ENCODE results near the gene DTNBP1.

Gene DTNBP1

GRCh38 chr6:15493437-15494168 is 169.2 kb downstream of the DTNBP1 start:
- TF ChIP-seq, protein P1, sequence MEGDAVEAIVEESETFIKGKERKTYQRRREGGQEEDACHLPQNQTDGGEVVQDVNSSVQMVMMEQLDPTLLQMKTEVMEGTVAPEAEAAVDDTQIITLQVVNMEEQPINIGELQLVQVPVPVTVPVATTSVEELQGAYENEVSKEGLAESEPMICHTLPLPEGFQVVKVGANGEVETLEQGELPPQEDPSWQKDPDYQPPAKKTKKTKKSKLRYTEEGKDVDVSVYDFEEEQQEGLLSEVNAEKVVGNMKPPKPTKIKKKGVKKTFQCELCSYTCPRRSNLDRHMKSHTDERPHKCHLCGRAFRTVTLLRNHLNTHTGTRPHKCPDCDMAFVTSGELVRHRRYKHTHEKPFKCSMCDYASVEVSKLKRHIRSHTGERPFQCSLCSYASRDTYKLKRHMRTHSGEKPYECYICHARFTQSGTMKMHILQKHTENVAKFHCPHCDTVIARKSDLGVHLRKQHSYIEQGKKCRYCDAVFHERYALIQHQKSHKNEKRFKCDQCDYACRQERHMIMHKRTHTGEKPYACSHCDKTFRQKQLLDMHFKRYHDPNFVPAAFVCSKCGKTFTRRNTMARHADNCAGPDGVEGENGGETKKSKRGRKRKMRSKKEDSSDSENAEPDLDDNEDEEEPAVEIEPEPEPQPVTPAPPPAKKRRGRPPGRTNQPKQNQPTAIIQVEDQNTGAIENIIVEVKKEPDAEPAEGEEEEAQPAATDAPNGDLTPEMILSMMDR (IDR thresholded peaks at IDR 0.05) = no peak
- Histone ChIP-seq H3K36me3 (peaks cover 51% of the 10 kb centered on the region), H3K9me3 (no peaks in the 10 kb centered on the region), H3K27ac (no peak overlapping the region), H3K4me1 (ENCODE audit: control insufficient read depth in 1 of 2, insufficient read depth in 1 of 2, low read depth in 1 of 2, low read length in 1 of 2) (peaks cover 4 to 17% of the 10 kb centered on the region in 2 experiments), H3K4me3 (ENCODE audit: low read depth in 1 of 2, low read length in 1 of 2) (no peak overlapping the region), H3K27me3 (no peaks in the 10 kb centered on the region)

DNA sequence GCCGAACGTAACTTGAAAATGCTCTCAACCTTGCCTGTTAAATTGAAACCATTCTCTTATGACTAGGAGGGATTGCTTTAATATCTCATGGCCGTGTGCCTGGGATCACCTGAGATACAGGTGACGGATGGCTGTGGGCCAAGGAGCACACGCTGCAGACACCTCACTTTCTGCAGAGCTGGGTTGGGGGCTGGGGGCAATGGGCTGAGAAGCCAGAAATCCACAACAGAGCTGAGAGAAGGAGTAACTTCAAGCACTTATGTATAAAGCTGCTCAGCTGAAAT is 170.9 kb downstream of the DTNBP1 start:
- Histone ChIP-seq H3K4me3 (ENCODE audit: low read depth in 1 of 2, low read length in 1 of 2) (no peak overlapping the region), H3K27me3 (no peaks in the 10 kb centered on the region), H3K36me3 (peaks cover 59% of the 10 kb centered on the region), H3K4me1 (ENCODE audit: control insufficient read depth in 1 of 2, insufficient read depth in 1 of 2, low read depth in 1 of 2, low read length in 1 of 2) (peaks cover 4 to 17% of the 10 kb centered on the region in 2 experiments), H3K9me3 (no peaks in the 10 kb centered on the region), H3K27ac (peak overlapping the region; percentile 2)
- TF ChIP-seq, protein P1 (IDR thresholded peaks at IDR 0.05) = no peak

DNA sequence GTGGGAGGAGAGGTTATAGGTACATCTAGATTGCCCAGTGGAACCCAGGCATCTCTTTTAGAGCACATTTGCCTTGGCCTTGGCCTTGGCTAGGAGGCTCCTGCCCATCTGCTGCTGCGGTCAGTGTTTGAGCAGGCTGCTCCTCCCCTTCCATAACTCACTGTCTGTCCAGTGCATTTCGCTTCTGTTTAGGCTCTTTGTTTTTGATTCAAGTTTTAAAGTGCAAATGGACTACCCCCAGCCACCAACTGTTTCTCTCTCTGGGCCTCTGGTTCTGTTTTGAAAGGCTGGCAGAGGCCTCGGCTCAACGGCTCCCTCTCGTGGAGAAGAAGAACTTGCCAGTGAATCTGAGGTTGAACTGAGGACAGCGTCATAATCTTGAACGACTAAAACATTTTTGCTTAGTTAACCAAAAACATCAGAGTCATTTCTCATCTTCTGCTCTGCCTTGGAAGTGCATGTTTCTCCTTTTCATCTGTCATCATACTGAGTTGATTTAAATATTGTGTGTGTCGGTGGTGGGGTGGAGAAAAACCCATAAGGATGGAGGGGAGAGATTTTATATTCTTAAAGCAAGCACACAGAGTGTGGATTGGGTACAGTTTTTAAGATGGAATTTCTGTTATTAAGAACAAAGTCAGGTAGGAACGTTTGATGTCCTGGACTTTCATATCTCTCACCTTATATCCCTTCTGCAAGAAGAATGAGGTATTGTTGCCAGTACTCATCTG is 171.4 kb downstream of the DTNBP1 start:
- Histone ChIP-seq H3K27me3 (no peaks in the 10 kb centered on the region), H3K4me1 (ENCODE audit: control insufficient read depth in 1 of 2, insufficient read depth in 1 of 2, low read depth in 1 of 2, low read length in 1 of 2) (peaks cover 4 to 17% of the 10 kb centered on the region in 2 experiments), H3K27ac (peak overlapping the region; percentile 2), H3K4me3 (ENCODE audit: low read depth in 1 of 2, low read length in 1 of 2) (no peak overlapping the region), H3K9me3 (no peaks in the 10 kb centered on the region), H3K36me3 (peaks cover 55% of the 10 kb centered on the region)
- TF ChIP-seq, protein P1 (IDR thresholded peaks at IDR 0.05) = peak; percentile 61

- Histone ChIP-seq H3K36me3 (peaks cover 45% of the 10 kb centered on the region), H3K4me3 (ENCODE audit: low read depth in 1 of 2, low read length in 1 of 2) (no peak overlapping the region), H3K4me1 (ENCODE audit: control insufficient read depth in 1 of 2, insufficient read depth in 1 of 2, low read depth in 1 of 2, low read length in 1 of 2) (peaks cover 2 to 15% of the 10 kb centered on the region in 2 experiments), H3K9me3 (no peaks in the 10 kb centered on the region), H3K27ac (peak overlapping the region; percentile 2), H3K27me3 (no peaks in the 10 kb centered on the region)
- TF ChIP-seq, protein P1 (IDR thresholded peaks at IDR 0.05) = no peak
Measured at GRCh38 chr6:15490242-15491100, 172.4 kb downstream of the DTNBP1 start.

DNA sequence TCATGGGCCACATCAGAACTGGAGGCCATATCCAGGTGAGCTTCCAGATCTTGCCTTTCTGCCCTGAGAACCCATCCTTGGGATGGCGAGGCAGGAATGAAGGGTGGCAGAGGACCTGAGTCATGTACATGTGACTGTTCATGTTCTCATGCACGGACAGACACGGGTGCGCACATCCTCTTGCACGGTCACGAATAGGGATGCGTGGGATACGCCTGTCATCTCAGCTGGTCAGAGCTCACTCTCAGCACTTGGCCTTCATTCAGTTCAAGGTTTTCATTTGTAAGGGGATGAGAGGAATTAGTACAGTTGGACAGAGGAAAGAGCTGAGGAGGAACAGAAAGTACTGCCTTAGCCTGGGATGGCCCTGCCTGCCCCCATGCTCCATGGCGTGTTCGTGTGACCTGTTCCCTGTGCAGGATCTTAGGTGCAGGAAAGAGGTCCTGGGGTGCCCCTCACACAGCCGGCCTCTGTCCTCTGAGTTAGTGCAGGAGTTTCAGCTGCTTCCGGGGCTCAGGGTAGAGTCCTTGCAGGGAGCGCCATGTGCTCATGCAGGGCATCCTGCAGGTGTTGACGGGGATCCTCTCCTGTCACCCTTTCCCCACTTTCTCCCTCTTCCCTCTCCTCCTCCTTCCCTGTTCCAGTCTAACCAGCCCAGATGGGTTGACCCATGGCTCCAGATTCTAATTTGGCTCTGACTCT is 173.4 kb downstream of the DTNBP1 start:
- no peak overlapping the region for H3K27ac ChIP-seq
- peaks cover 37% of the 10 kb centered on the region for H3K36me3 ChIP-seq
- no peaks in the 10 kb centered on the region for H3K9me3 ChIP-seq
- no peak overlapping the region for H3K4me3 ChIP-seq (ENCODE audit: low read depth in 1 of 2, low read length in 1 of 2)
- TF ChIP-seq, protein P1 (IDR thresholded peaks at IDR 0.05) = no peak
- H3K4me1 ChIP-seq (ENCODE audit: control insufficient read depth in 1 of 2, insufficient read depth in 1 of 2, low read depth in 1 of 2, low read length in 1 of 2) = peaks cover 0 to 12% of the 10 kb centered on the region in 2 experiments
- no peaks in the 10 kb centered on the region for H3K27me3 ChIP-seq
